D721Med (cell line): ENCODE data around the gene WDR1.

Experiments
- DNase-seq: peaks from one replicate; pipeline ENCODE4 v3.0.0; 2011; ENCODE audit warnings: low spot score; ENCODE audit not compliant: insufficient read length
- FAIRE-seq: peaks from 2 replicates; lab custom pipeline; 2011; peaks lifted over from hg19 to GRCh38; lab: Jason Lieb, UNC
- CTCF ChIP-seq: IDR thresholded peaks from 2 replicates; pipeline ENCODE4 v1.5.1; 2012; ENCODE audit warnings: mild to moderate bottlenecking, control low read depth; ENCODE audit not compliant: insufficient read depth; ENCODE audit errors: missing control alignments

WDR1 gene

GRCh38 chr4:10053635-10054453 is 62.8 kb downstream of the WDR1 start:
- no peak for FAIRE-seq
- TF ChIP-seq CTCF: no peak
- no peak for DNase-seq

- peak; percentile 52 for DNase-seq
- peak; percentile 89 for FAIRE-seq
- TF ChIP-seq CTCF: no peak
Observed at GRCh38 chr4:10051517-10052135, 65.0 kb downstream of the WDR1 start.

- FAIRE-seq (no peak), DNase-seq (no peak)
Observed at GRCh38 chr4:10050721-10051120, 65.9 kb downstream of the WDR1 start.

GRCh38 chr4:10050261-10050661 is 66.3 kb downstream of the WDR1 start:
- TF ChIP-seq CTCF: no peak
- FAIRE-seq (no peak), DNase-seq (no peak)

More at GRCh38 chr4:10050721-10051120, 65.9 kb downstream of the WDR1 start:
- TF ChIP-seq CTCF: no peak

- DNase-seq (no peak), FAIRE-seq (no peak)
- TF ChIP-seq CTCF: no peak
Observed at GRCh38 chr4:10048941-10049697, 67.5 kb downstream of the WDR1 start.

GRCh38 chr4:10047967-10048366 is 68.6 kb downstream of the WDR1 start:
- DNase-seq (no peak), FAIRE-seq (no peak)
- no peak for TF ChIP-seq CTCF
